Tibial nerve (tissue), 4 donors: ENCODE results near the gene SUCLG2.

Experiments used
- EP300 ChIP-seq, 2 donors: sonication (generic); formaldehyde crosslinking; IDR thresholded peaks; one replicate each; pipeline ENCODE4 v1.6.1; 2017; ENCODE audit warnings: antibody characterized with exemption in 2 of 2, mild to moderate bottlenecking in 1 of 2
- POLR2A ChIP-seq, 2 donors: fragments of 450-650 bp; IDR thresholded peaks; one replicate each; pipeline ENCODE4 v1.6.1; 2017; ENCODE audit warnings: antibody characterized with exemption in 2 of 2, mild to moderate bottlenecking in 2 of 2, moderate library complexity in 2 of 2
- TF ChIP-seq, protein P1 (sequence below), 5 experiments: fragments of 200-600 bp in 3 of 5; fragments of 450-650 bp in 2 of 5; sonication (generic) in 3 of 5; IDR thresholded peaks; one replicate each; pipeline ENCODE4 v1.5.1; 2016 to 2019; ENCODE audit warnings: antibody characterized with exemption in 5 of 5, mild to moderate bottlenecking in 3 of 5, moderate library complexity in 2 of 5

GRCh38 chr3:67595424-67595823, 59.0 kb downstream of the SUCLG2 start:
- TF ChIP-seq, protein P1, sequence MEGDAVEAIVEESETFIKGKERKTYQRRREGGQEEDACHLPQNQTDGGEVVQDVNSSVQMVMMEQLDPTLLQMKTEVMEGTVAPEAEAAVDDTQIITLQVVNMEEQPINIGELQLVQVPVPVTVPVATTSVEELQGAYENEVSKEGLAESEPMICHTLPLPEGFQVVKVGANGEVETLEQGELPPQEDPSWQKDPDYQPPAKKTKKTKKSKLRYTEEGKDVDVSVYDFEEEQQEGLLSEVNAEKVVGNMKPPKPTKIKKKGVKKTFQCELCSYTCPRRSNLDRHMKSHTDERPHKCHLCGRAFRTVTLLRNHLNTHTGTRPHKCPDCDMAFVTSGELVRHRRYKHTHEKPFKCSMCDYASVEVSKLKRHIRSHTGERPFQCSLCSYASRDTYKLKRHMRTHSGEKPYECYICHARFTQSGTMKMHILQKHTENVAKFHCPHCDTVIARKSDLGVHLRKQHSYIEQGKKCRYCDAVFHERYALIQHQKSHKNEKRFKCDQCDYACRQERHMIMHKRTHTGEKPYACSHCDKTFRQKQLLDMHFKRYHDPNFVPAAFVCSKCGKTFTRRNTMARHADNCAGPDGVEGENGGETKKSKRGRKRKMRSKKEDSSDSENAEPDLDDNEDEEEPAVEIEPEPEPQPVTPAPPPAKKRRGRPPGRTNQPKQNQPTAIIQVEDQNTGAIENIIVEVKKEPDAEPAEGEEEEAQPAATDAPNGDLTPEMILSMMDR (IDR thresholded peaks at IDR 0.05), result no peak
- no peak for TF ChIP-seq POLR2A (IDR thresholded peaks at IDR 0.05)
- no peak for TF ChIP-seq EP300 (IDR thresholded peaks at IDR 0.05)
